Glutamatergic neuron (in vitro differentiated cells): ENCODE results near the gene NT5DC2. TPM values are rescaled to one million over a fixed set of nuclear protein-coding genes. Genes with fewer than 3 reads are reported as not detected.

ENCODE experiments used
- DNase-seq: peaks from one replicate; pipeline ENCODE4 v3.0.0; 2022
- H3K27ac Mint-ChIP-seq: one replicate; pipeline ENCODE4 v1.8.0; 2020; ENCODE audit warnings: mild to moderate bottlenecking, mixed read lengths, inconsistent platforms; ENCODE audit not compliant: unreplicated experiment
- H3K27me3 Mint-ChIP-seq: one replicate; pipeline ENCODE4 v1.8.0; 2020; ENCODE audit warnings: mild to moderate bottlenecking, moderate library complexity, mixed read lengths, inconsistent platforms; ENCODE audit not compliant: unreplicated experiment
- H3K36me3 Mint-ChIP-seq: one replicate; pipeline ENCODE4 v1.8.0; 2020; ENCODE audit warnings: mild to moderate bottlenecking, mixed read lengths, inconsistent platforms; ENCODE audit not compliant: unreplicated experiment
- H3K4me1 Mint-ChIP-seq: one replicate; pipeline ENCODE4 v1.8.0; 2020; ENCODE audit warnings: mild to moderate bottlenecking, low read depth, mixed read lengths, inconsistent platforms; ENCODE audit not compliant: unreplicated experiment
- H3K4me3 Mint-ChIP-seq: one replicate; pipeline ENCODE4 v1.8.0; 2020; ENCODE audit warnings: mild to moderate bottlenecking, mixed read lengths, inconsistent platforms; ENCODE audit not compliant: unreplicated experiment
- H3K9me3 Mint-ChIP-seq: one replicate; pipeline ENCODE4 v1.8.0; 2020; ENCODE audit warnings: mild to moderate bottlenecking, moderate library complexity, mixed read lengths, inconsistent platforms; ENCODE audit not compliant: unreplicated experiment
- CTCF ChIP-seq: fragments of 200-600 bp; sonication (generic); IDR thresholded peaks from one replicate; pipeline ENCODE4 v1.5.0; 2021; ENCODE audit not compliant: partially characterized antibody, unreplicated experiment
- total RNA-seq: library from RNA; stranded (reverse); fragmentation: NEBNext Ultra II Directional; extraction: Animal tissue kit (Norgen Biotek cat#: 25700); gene quantifications from one replicate; pipeline ENCODE4 v1.2.1, GENCODE V29; 2021; ENCODE audit not compliant: unreplicated experiment

NT5DC2 gene
- total RNA-seq, 1 donor from 2014 or later: 308 TPM

GRCh38 chr3:52531860-52532516 lies 1.7 kb downstream of the NT5DC2 start:
- peaks cover 14% of the 10 kb centered on the region for H3K27me3 Mint-ChIP-seq
- peak overlapping the region; percentile 88 for H3K4me3 Mint-ChIP-seq
- no peak overlapping the region for H3K27ac Mint-ChIP-seq
- peaks cover 13% of the 10 kb centered on the region for H3K9me3 Mint-ChIP-seq
- H3K36me3 Mint-ChIP-seq: no peaks in the 10 kb centered on the region
- peak; percentile 10 for DNase-seq
- TF ChIP-seq CTCF: no peak
- peaks cover 11% of the 10 kb centered on the region for H3K4me1 Mint-ChIP-seq

DNA sequence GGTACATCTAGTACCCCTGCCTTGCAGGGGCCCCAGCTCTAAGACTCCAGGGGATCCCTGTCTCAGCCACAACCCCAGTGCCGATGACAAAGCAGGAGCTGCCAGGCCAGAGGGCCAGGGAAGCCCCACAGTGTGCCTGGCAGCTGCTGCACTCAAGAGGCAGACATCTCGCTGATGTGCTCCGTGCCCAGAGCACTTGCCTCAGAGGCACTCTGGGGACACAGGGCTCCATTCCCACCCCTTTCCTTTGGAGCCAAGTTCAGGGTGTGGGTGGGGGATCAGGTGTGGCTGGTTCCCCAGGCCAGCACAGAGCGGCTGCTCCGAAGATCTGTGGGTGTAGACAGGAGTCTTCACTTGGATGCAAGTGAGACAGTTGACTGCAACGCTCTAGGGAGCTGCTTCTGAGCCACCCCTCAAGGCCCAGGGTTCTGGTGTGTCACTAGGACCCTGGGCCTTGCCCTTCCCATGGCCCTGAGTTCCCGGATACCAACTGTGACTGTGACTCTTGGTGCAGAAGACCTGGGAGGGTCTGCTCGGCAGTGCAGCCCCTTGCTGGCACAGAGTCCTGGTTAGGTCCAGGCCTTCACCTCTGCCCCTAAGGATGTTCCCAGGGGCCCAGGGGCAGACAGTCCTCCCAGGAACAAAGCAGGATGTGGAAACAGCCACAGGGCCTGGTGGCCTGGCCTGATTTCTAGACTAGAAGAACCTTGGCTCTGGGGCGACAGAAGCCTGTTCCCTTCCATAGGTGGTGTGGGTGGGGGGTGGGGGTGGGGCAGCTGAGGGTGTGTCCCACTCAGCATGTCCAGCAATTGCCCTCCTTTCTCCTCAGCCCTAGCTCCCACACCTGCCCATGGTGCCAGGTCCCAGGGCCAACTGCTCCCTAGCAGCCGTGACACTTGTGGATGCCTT lies 2.5 kb downstream of the NT5DC2 start:
- no peak overlapping the region for H3K27ac Mint-ChIP-seq
- peaks cover 13% of the 10 kb centered on the region for H3K9me3 Mint-ChIP-seq
- DNase-seq: peak; percentile 15
- H3K4me3 Mint-ChIP-seq: no peak overlapping the region
- no peaks in the 10 kb centered on the region for H3K36me3 Mint-ChIP-seq
- peaks cover 11% of the 10 kb centered on the region for H3K4me1 Mint-ChIP-seq
- peaks cover 10% of the 10 kb centered on the region for H3K27me3 Mint-ChIP-seq
- no peak for TF ChIP-seq CTCF

- DNase-seq: peak; percentile 13
- Mint-ChIP-seq H3K4me1 (peaks cover 11% of the 10 kb centered on the region), H3K27me3 (peaks cover 10% of the 10 kb centered on the region), H3K27ac (peak overlapping the region; percentile 43), H3K36me3 (no peaks in the 10 kb centered on the region), H3K9me3 (peaks cover 7% of the 10 kb centered on the region), H3K4me3 (peak overlapping the region; percentile 67)
- no peak for TF ChIP-seq CTCF
Observed at GRCh38 chr3:52529376-52530333, 4.0 kb downstream of the NT5DC2 start.

DNA sequence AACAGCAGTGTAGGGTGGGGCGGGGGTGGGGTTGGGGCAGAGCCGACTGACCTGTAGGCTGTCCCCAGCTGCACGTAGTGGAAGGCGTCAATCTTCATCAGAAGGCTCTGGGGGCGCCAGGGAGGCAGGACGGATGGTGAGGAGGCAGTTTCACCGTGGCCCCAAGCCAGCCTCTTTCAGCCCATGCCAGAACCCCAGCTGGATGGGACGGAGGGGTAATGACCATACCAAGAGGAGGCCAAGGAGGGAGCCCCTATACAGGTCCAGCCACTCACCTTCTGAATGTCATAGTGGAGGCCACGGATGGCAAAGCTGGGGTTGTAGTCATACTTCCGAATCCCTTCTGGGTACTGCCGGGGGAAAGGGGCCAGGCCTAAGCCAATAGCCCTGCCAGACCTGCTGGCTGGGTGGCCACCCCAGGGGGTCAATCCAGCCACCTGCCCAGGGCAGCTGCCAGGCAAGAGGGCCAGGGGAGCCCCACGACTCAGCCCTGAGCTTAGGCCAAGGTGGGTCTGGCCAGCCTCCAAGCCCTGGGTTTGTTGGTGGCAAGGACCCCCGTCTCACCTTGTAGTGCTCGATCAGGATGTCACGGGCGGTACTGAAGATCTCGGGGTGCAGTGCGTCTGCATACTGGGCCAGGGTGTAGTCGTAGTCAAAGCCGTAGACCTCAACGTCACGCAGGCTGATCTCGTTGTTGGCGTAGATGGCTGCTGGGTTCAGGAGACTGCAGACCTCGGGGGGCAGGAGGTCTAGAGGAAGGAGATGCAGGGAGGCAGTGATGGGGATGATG lies 4.9 kb downstream of the NT5DC2 start:
- no peak for TF ChIP-seq CTCF
- DNase-seq: peak; percentile 10
- H3K36me3 Mint-ChIP-seq: no peaks in the 10 kb centered on the region

More for the DNA sequence above, 4.9 kb downstream of the NT5DC2 start:
- no peak overlapping the region for H3K27ac Mint-ChIP-seq
- no peak overlapping the region for H3K4me3 Mint-ChIP-seq
- peaks cover 8% of the 10 kb centered on the region for H3K27me3 Mint-ChIP-seq
- H3K9me3 Mint-ChIP-seq: peaks cover 7% of the 10 kb centered on the region
- peaks cover 9% of the 10 kb centered on the region for H3K4me1 Mint-ChIP-seq
